WERI-Rb-1 (cell line): ENCODE data around the gene NTRK2.

Source experiments
- DNase-seq: peaks from one replicate; pipeline ENCODE4 v3.0.0-alpha.2; 2020
- H3K27ac ChIP-seq: fragments of 250-450 bp; sonication (Bioruptor Pico); 2 replicates; pipeline ENCODE4 v1.5.1; 2020; ENCODE audit warnings: mild to moderate bottlenecking, moderate library complexity
- H3K27me3 ChIP-seq: fragments of 250-450 bp; sonication (Bioruptor Pico); 2 replicates; pipeline ENCODE4 v1.5.1; 2021; ENCODE audit warnings: mild to moderate bottlenecking, low read depth, moderate library complexity; ENCODE audit not compliant: insufficient read depth, severe bottlenecking
- H3K36me3 ChIP-seq: fragments of 250-450 bp; sonication (Bioruptor Pico); 2 replicates; pipeline ENCODE4 v1.5.1; 2020; ENCODE audit warnings: mild to moderate bottlenecking, moderate library complexity
- H3K4me3 ChIP-seq: 2 replicates; pipeline ENCODE4 v1.5.1; 2011; ENCODE audit warnings: low read depth, mild to moderate bottlenecking, control low read depth, low read length
- H3K9me3 ChIP-seq: fragments of 250-450 bp; sonication (Bioruptor Pico); 2 replicates; pipeline ENCODE4 v1.5.1; 2021; ENCODE audit warnings: mild to moderate bottlenecking, moderate library complexity; ENCODE audit not compliant: severe bottlenecking
- CTCF ChIP-seq: IDR thresholded peaks from 2 replicates; pipeline ENCODE4 v1.5.1; 2011; ENCODE audit warnings: low read depth, mild to moderate bottlenecking, control low read depth, inconsistent platforms, low read length

NTRK2 gene

GRCh38 chr9:85027870-85028269 lies 358.3 kb downstream of the NTRK2 start:
- Histone ChIP-seq H3K9me3 (no peaks in the 10 kb centered on the region), H3K36me3 (no peaks in the 10 kb centered on the region), H3K27me3 (peaks cover 28% of the 10 kb centered on the region), H3K27ac (no peak overlapping the region), H3K4me3 (no peak overlapping the region)
- DNase-seq: no peak
- TF ChIP-seq CTCF: no peak

- Histone ChIP-seq H3K27me3 (peaks cover 19% of the 10 kb centered on the region), H3K27ac (no peak overlapping the region), H3K9me3 (no peaks in the 10 kb centered on the region), H3K36me3 (no peaks in the 10 kb centered on the region), H3K4me3 (no peak overlapping the region)
- DNase-seq: no peak
- TF ChIP-seq CTCF: no peak
Observed at GRCh38 chr9:85030316-85030715, 360.8 kb downstream of the NTRK2 start.

GRCh38 chr9:85036496-85036895 lies 367.0 kb downstream of the NTRK2 start:
- no peak for TF ChIP-seq CTCF
- Histone ChIP-seq H3K9me3 (no peaks in the 10 kb centered on the region), H3K4me3 (no peak overlapping the region), H3K27ac (no peak overlapping the region), H3K36me3 (no peaks in the 10 kb centered on the region), H3K27me3 (peaks cover 46% of the 10 kb centered on the region)
- DNase-seq: no peak

- no peak for TF ChIP-seq CTCF
- Histone ChIP-seq H3K4me3 (no peak overlapping the region), H3K27ac (no peak overlapping the region), H3K27me3 (peaks cover 41% of the 10 kb centered on the region), H3K36me3 (no peaks in the 10 kb centered on the region), H3K9me3 (no peaks in the 10 kb centered on the region)
- no peak for DNase-seq
Observed at GRCh38 chr9:85038061-85038460, 368.5 kb downstream of the NTRK2 start.

- Histone ChIP-seq H3K9me3 (no peaks in the 10 kb centered on the region), H3K4me3 (no peak overlapping the region), H3K36me3 (no peaks in the 10 kb centered on the region), H3K27me3 (peaks cover 45% of the 10 kb centered on the region), H3K27ac (no peak overlapping the region)
- TF ChIP-seq CTCF: no peak
- DNase-seq: no peak
Observed at GRCh38 chr9:85038824-85039608, 369.5 kb downstream of the NTRK2 start.

GRCh38 chr9:85040146-85040545 lies 370.6 kb downstream of the NTRK2 start:
- no peak overlapping the region for H3K27ac ChIP-seq
- no peaks in the 10 kb centered on the region for H3K36me3 ChIP-seq
- no peak for DNase-seq
- peaks cover 54% of the 10 kb centered on the region for H3K27me3 ChIP-seq
- no peaks in the 10 kb centered on the region for H3K9me3 ChIP-seq
- no peak overlapping the region for H3K4me3 ChIP-seq
- no peak for TF ChIP-seq CTCF
